ENCODE measurements around the gene RXRB.

Gene RXRB

GRCh38 chr6:33171880-33172687 lies 28.4 kb downstream of the RXRB start:
- Histone ChIP-seq H3K4me2 (ENCODE audit: low read length) (peak overlapping the region; percentile 32), H3K9ac (ENCODE audit: low read length) (no peak overlapping the region), H3K9me3 (ENCODE audit: insufficient read depth, low read length) (no peaks in the 10 kb centered on the region), H2AFZ (ENCODE audit: low read depth, low read length) (peak overlapping the region; percentile 74; the same call in 1 of the 2 replicates), H3K27ac (ENCODE audit: low read length) (no peak overlapping the region), H3K36me3 (replicated peaks; ENCODE audit: low read depth, low read length) (no peaks in the 10 kb centered on the region), H3K27me3 (ENCODE audit: low read depth, low read length) (no peaks in the 10 kb centered on the region), H3K4me3 (ENCODE audit: low read length) (0 out of 2 replicates have a peak overlapping the region, but pooled peaks have one; percentile 21), H4K20me1 (ENCODE audit: insufficient read depth, low read length) (no peaks in the 10 kb centered on the region), H3K79me2 (ENCODE audit: low read length) (no peaks in the 10 kb centered on the region), H3K4me1 (ENCODE audit: low read length) (peaks cover 17% of the 10 kb centered on the region)
- TF ChIP-seq CTCF (IDR thresholded peaks at IDR 0.05; ENCODE audit: low read depth, low read length) (no peak), EZH2phosphoT487 (IDR thresholded peaks at IDR 0.05; ENCODE audit: low read depth) (no peak)

GRCh38 chr6:33171016-33171879 lies 29.2 kb downstream of the RXRB start:
- Histone ChIP-seq H3K4me2 (ENCODE audit: low read length) (no peak overlapping the region), H3K79me2 (ENCODE audit: low read length) (no peaks in the 10 kb centered on the region), H3K4me1 (ENCODE audit: low read length) (peaks cover 17% of the 10 kb centered on the region), H4K20me1 (ENCODE audit: insufficient read depth, low read length) (no peaks in the 10 kb centered on the region), H3K9ac (ENCODE audit: low read length) (no peak overlapping the region), H3K36me3 (replicated peaks; ENCODE audit: low read depth, low read length) (no peaks in the 10 kb centered on the region), H3K27ac (ENCODE audit: low read length) (no peak overlapping the region), H2AFZ (ENCODE audit: low read depth, low read length) (no peak overlapping the region), H3K9me3 (ENCODE audit: insufficient read depth, low read length) (no peaks in the 10 kb centered on the region), H3K27me3 (ENCODE audit: low read depth, low read length) (no peaks in the 10 kb centered on the region), H3K4me3 (ENCODE audit: low read length) (no peak overlapping the region)
- TF ChIP-seq CTCF (IDR thresholded peaks at IDR 0.05; ENCODE audit: low read depth, low read length) (no peak), EZH2phosphoT487 (IDR thresholded peaks at IDR 0.05; ENCODE audit: low read depth) (no peak)

GRCh38 chr6:33170176-33171015 lies 30.1 kb downstream of the RXRB start:
- Histone ChIP-seq H3K9ac (ENCODE audit: low read length) (no peak overlapping the region), H3K4me3 (ENCODE audit: low read length) (no peak overlapping the region), H3K9me3 (ENCODE audit: insufficient read depth, low read length) (no peaks in the 10 kb centered on the region), H3K79me2 (ENCODE audit: low read length) (no peaks in the 10 kb centered on the region), H3K4me1 (ENCODE audit: low read length) (peaks cover 17% of the 10 kb centered on the region), H3K27me3 (ENCODE audit: low read depth, low read length) (no peaks in the 10 kb centered on the region), H3K36me3 (replicated peaks; ENCODE audit: low read depth, low read length) (no peaks in the 10 kb centered on the region), H2AFZ (ENCODE audit: low read depth, low read length) (no peak overlapping the region), H3K27ac (ENCODE audit: low read length) (no peak overlapping the region), H4K20me1 (ENCODE audit: insufficient read depth, low read length) (no peaks in the 10 kb centered on the region), H3K4me2 (ENCODE audit: low read length) (peak overlapping the region; percentile 6; the same call in 1 of the 2 replicates)
- TF ChIP-seq CTCF (IDR thresholded peaks at IDR 0.05; ENCODE audit: low read depth, low read length), result no peak
- no peak for TF ChIP-seq EZH2phosphoT487 (IDR thresholded peaks at IDR 0.05; ENCODE audit: low read depth)
